ENCODE data around the gene ZBTB46.
"Not testable (repeated sequence)": the region's sequence is repeated elsewhere in the genome, so short reads cannot be mapped to it uniquely, and the experiment has no call there.

Gene ZBTB46

GRCh38 chr20:63860325-63861051 lies 29.4 kb upstream of the ZBTB46 start:
- no peak for DNase-seq (ENCODE audit: low read depth)
- H3K4me3 ChIP-seq (ENCODE audit: low read depth, low read length), result no peak overlapping the region

GRCh38 chr20:63859166-63859699 lies 28.2 kb upstream of the ZBTB46 start:
- H3K4me3 ChIP-seq (ENCODE audit: low read depth, low read length), result no peak overlapping the region
- no peak for DNase-seq (ENCODE audit: low read depth)

- DNase-seq (ENCODE audit: low read depth), result no peak
- no peak overlapping the region for H3K4me3 ChIP-seq (ENCODE audit: low read depth, low read length)
These were observed 27.5 kb upstream of the ZBTB46 start for GRCh38 chr20:63858393-63859165.

GRCh38 chr20:63857764-63858392 lies 26.8 kb upstream of the ZBTB46 start:
- no peak for DNase-seq (ENCODE audit: low read depth)
- H3K4me3 ChIP-seq (ENCODE audit: low read depth, low read length), result no peak overlapping the region

- no peak overlapping the region for H3K4me3 ChIP-seq (ENCODE audit: low read depth, low read length)
- no peak for DNase-seq (ENCODE audit: low read depth)
These were observed 25.0 kb upstream of the ZBTB46 start for GRCh38 chr20:63856098-63856511.

- no peak for DNase-seq (ENCODE audit: low read depth)
- peak overlapping the region; percentile 13 for H3K4me3 ChIP-seq (ENCODE audit: low read depth, low read length)
These were observed 24.5 kb upstream of the ZBTB46 start for GRCh38 chr20:63855363-63856097.

- H3K4me3 ChIP-seq (ENCODE audit: low read depth, low read length), result peak overlapping the region; percentile 13
- DNase-seq (ENCODE audit: low read depth), result no peak
These were observed 23.8 kb upstream of the ZBTB46 start for GRCh38 chr20:63854766-63855362.

- H3K4me3 ChIP-seq (ENCODE audit: low read depth, low read length), result no peak overlapping the region
- no peak for DNase-seq (ENCODE audit: low read depth)
These were observed 23.2 kb upstream of the ZBTB46 start for GRCh38 chr20:63854069-63854765.

GRCh38 chr20:63853733-63854068 lies 22.6 kb upstream of the ZBTB46 start:
- not testable (repeated sequence) for H3K4me3 ChIP-seq (ENCODE audit: low read depth, low read length); DNase-seq (ENCODE audit: low read depth)

- not testable (repeated sequence) for DNase-seq (ENCODE audit: low read depth); H3K4me3 ChIP-seq (ENCODE audit: low read depth, low read length)
These were observed 20.5 kb upstream of the ZBTB46 start for GRCh38 chr20:63851548-63851943.

- no peak for DNase-seq (ENCODE audit: low read depth)
- no peak overlapping the region for H3K4me3 ChIP-seq (ENCODE audit: low read depth, low read length)
These were observed 19.9 kb upstream of the ZBTB46 start for GRCh38 chr20:63850689-63851547.

GRCh38 chr20:63848003-63848911 lies 17.2 kb upstream of the ZBTB46 start:
- DNase-seq (ENCODE audit: low read depth), result no peak
- H3K4me3 ChIP-seq (ENCODE audit: low read depth, low read length), result no peak overlapping the region

- H3K4me3 ChIP-seq (ENCODE audit: low read depth, low read length), result no peak overlapping the region
- no peak for DNase-seq (ENCODE audit: low read depth)
These were observed 16.4 kb upstream of the ZBTB46 start for GRCh38 chr20:63847237-63848002.

GRCh38 chr20:63846888-63847236 lies 15.8 kb upstream of the ZBTB46 start:
- no peak overlapping the region for H3K4me3 ChIP-seq (ENCODE audit: low read depth, low read length)
- DNase-seq (ENCODE audit: low read depth), result no peak

GRCh38 chr20:63846128-63846771 lies 15.2 kb upstream of the ZBTB46 start:
- H3K4me3 ChIP-seq (ENCODE audit: low read depth, low read length), result peak overlapping the region; percentile 18
- DNase-seq (ENCODE audit: low read depth), result no peak

GRCh38 chr20:63844511-63844991 lies 13.5 kb upstream of the ZBTB46 start:
- H3K4me3 ChIP-seq (ENCODE audit: low read depth, low read length), result no peak overlapping the region
- no peak for DNase-seq (ENCODE audit: low read depth)

All from skeletal muscle cell (primary cell).